Activated naive CD4-positive, alpha-beta T cell treated with anti-CD3 and anti-CD28 coated beads, Interleukin-2, amount 10 ng/mL, durations not matched to agents 7 days and 5 days (primary cell): ENCODE data around the gene FBXO28.

Experiments
- CTCF ChIA-PET: fragments of 350-600 bp; sonication (Branson Sonifier 250); formaldehyde crosslinking; loops from one replicate; lab custom pipeline; 2021; ENCODE audit warnings: antibody characterized with exemption; lab: Charles Lee
- DNase-seq: peaks from one replicate; pipeline ENCODE4 v3.0.0-alpha.2; 2020
- H3K27ac Mint-ChIP-seq: one replicate; pipeline ENCODE4 v1.8.0; 2021; ENCODE audit warnings: mild to moderate bottlenecking, moderate library complexity, mixed read lengths
- H3K27me3 Mint-ChIP-seq: one replicate; pipeline ENCODE4 v1.8.0; 2021; ENCODE audit warnings: mild to moderate bottlenecking, mixed read lengths
- H3K36me3 Mint-ChIP-seq: one replicate; pipeline ENCODE4 v1.8.0; 2021; ENCODE audit warnings: mixed read lengths
- H3K4me1 Mint-ChIP-seq: one replicate; pipeline ENCODE4 v1.8.0; 2021; ENCODE audit warnings: mixed read lengths
- H3K4me3 Mint-ChIP-seq: one replicate; pipeline ENCODE4 v1.8.0; 2021; ENCODE audit warnings: mild to moderate bottlenecking, moderate library complexity, mixed read lengths
- H3K9me3 Mint-ChIP-seq: one replicate; pipeline ENCODE4 v1.8.0; 2021; ENCODE audit warnings: mixed read lengths

Gene FBXO28

GRCh38 chr1:224149709-224150108 is 35.8 kb downstream of the FBXO28 start:
- CTCF ChIA-PET: no interaction called here
- H3K4me1 Mint-ChIP-seq: peaks cover 11% of the 10 kb centered on the region
- no peak overlapping the region for H3K27ac Mint-ChIP-seq
- H3K4me3 Mint-ChIP-seq: no peak overlapping the region
- peaks cover 18% of the 10 kb centered on the region for H3K36me3 Mint-ChIP-seq
- no peaks in the 10 kb centered on the region for H3K9me3 Mint-ChIP-seq
- DNase-seq: no peak
- no peaks in the 10 kb centered on the region for H3K27me3 Mint-ChIP-seq

- no peak overlapping the region for H3K27ac Mint-ChIP-seq
- H3K27me3 Mint-ChIP-seq: no peaks in the 10 kb centered on the region
- no peak for DNase-seq
- peaks cover 11% of the 10 kb centered on the region for H3K4me1 Mint-ChIP-seq
- H3K4me3 Mint-ChIP-seq: no peak overlapping the region
- no peaks in the 10 kb centered on the region for H3K9me3 Mint-ChIP-seq
- CTCF ChIA-PET: no interaction called here
- H3K36me3 Mint-ChIP-seq: peaks cover 18% of the 10 kb centered on the region
Measured at GRCh38 chr1:224151117-224151516, 37.2 kb downstream of the FBXO28 start.

- Mint-ChIP-seq H3K27ac (no peak overlapping the region), H3K4me1 (no peaks in the 10 kb centered on the region), H3K4me3 (no peak overlapping the region), H3K36me3 (peaks cover 35% of the 10 kb centered on the region), H3K9me3 (no peaks in the 10 kb centered on the region), H3K27me3 (no peaks in the 10 kb centered on the region)
- no peak for DNase-seq
- CTCF ChIA-PET: no interaction called here
Measured at GRCh38 chr1:224157316-224157715, 43.4 kb downstream of the FBXO28 start.

- CTCF ChIA-PET: interaction anchor here (1.6 to 1.8 kb wide), 2 partner anchors 9 to 11 kb away, joined by 3 to 7 read pairs; no protein-coding TSS in a partner anchor
- no peak overlapping the region for H3K27ac Mint-ChIP-seq
- H3K9me3 Mint-ChIP-seq: no peaks in the 10 kb centered on the region
- H3K27me3 Mint-ChIP-seq: no peaks in the 10 kb centered on the region
- no peak overlapping the region for H3K4me3 Mint-ChIP-seq
- peaks cover 4% of the 10 kb centered on the region for H3K4me1 Mint-ChIP-seq
- H3K36me3 Mint-ChIP-seq: peaks cover 34% of the 10 kb centered on the region
- DNase-seq: no peak
Measured at GRCh38 chr1:224159541-224159940, 45.6 kb downstream of the FBXO28 start.

GRCh38 chr1:224160171-224160682 is 46.3 kb downstream of the FBXO28 start:
- Mint-ChIP-seq H3K4me3 (no peak overlapping the region), H3K9me3 (no peaks in the 10 kb centered on the region), H3K4me1 (peaks cover 5% of the 10 kb centered on the region), H3K36me3 (peaks cover 34% of the 10 kb centered on the region), H3K27ac (peak overlapping the region; percentile 37), H3K27me3 (no peaks in the 10 kb centered on the region)
- no peak for DNase-seq
- CTCF ChIA-PET: no interaction called here

DNA sequence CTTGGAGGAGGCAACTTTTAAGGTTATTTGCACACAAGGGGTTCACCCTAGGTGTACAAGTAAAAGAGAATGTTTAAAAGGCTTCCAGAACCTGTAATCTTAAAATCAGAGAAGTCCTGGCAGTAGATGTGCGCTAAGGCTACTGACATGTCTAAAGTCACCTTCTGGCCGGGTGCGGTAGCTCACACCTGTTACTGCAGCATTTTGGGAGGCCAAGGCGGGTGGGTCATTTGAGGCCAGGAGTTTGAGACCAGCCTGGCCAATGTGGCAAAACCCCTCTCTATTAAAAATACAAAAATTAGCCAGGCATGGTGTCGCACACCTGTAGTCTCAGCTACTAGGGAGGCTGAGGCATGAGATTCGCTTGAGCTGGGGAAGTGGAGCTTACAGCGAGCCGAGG is 48.9 kb downstream of the FBXO28 start:
- DNase-seq: no peak
- Mint-ChIP-seq H3K9me3 (no peaks in the 10 kb centered on the region), H3K4me1 (peaks cover 14% of the 10 kb centered on the region), H3K27ac (no peak overlapping the region), H3K4me3 (no peak overlapping the region), H3K27me3 (no peaks in the 10 kb centered on the region), H3K36me3 (peaks cover 22% of the 10 kb centered on the region)
- CTCF ChIA-PET: interaction anchor here (0.6 kb wide), 1 partner anchor 18 kb away, joined by 3 read pairs; no protein-coding TSS in a partner anchor

DNA sequence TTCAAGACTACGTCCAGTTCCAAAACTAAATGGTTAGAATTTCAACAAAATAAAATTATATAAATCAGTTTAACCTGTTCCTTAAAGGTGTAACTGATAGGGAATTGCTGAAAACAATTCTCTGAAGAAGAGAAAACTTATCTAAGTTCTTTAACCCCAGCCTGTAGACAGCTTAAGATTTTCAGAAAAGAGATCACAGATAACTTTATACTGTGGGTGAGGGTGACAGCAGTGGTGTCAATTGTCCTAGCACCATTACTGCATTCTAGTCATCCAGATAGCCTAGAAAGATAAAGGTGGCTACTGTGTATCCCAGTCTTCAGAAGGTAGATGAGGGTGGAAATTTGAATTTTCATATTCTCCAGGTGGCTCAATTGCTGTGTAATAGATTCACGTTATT is 49.4 kb downstream of the FBXO28 start:
- H3K4me1 Mint-ChIP-seq: peaks cover 16% of the 10 kb centered on the region
- H3K36me3 Mint-ChIP-seq: peaks cover 17% of the 10 kb centered on the region
- H3K27me3 Mint-ChIP-seq: no peaks in the 10 kb centered on the region
- no peaks in the 10 kb centered on the region for H3K9me3 Mint-ChIP-seq
- H3K4me3 Mint-ChIP-seq: no peak overlapping the region
- H3K27ac Mint-ChIP-seq: no peak overlapping the region
- CTCF ChIA-PET: no interaction called here
- DNase-seq: no peak

GRCh38 chr1:224168859-224169380 is 55.0 kb downstream of the FBXO28 start:
- H3K27ac Mint-ChIP-seq: peak overlapping the region; percentile 80
- CTCF ChIA-PET: interaction anchor here (0.9 to 2.0 kb wide), 5 partner anchors 10 to 165 kb away, joined by 3 to 7 read pairs (median 6); no protein-coding TSS in a partner anchor
- H3K9me3 Mint-ChIP-seq: peaks cover 5% of the 10 kb centered on the region
- DNase-seq: peak; percentile 31
- H3K27me3 Mint-ChIP-seq: peaks cover 11% of the 10 kb centered on the region
- H3K4me1 Mint-ChIP-seq: peaks cover 53% of the 10 kb centered on the region
- H3K4me3 Mint-ChIP-seq: peak overlapping the region; percentile 44
- peaks cover 7% of the 10 kb centered on the region for H3K36me3 Mint-ChIP-seq

- H3K4me3 Mint-ChIP-seq: no peak overlapping the region
- DNase-seq: no peak
- H3K36me3 Mint-ChIP-seq: peaks cover 7% of the 10 kb centered on the region
- peaks cover 18% of the 10 kb centered on the region for H3K27me3 Mint-ChIP-seq
- peak overlapping the region; percentile 80 for H3K27ac Mint-ChIP-seq
- peaks cover 5% of the 10 kb centered on the region for H3K9me3 Mint-ChIP-seq
- H3K4me1 Mint-ChIP-seq: peaks cover 48% of the 10 kb centered on the region
- CTCF ChIA-PET: interaction anchor here (0.8 to 2.0 kb wide), 11 partner anchors 10 to 164 kb away, joined by 3 to 7 read pairs (median 4); partner anchors contain the start of genes DEGS1 and NVL
Measured at GRCh38 chr1:224169718-224170270, 55.9 kb downstream of the FBXO28 start.

GRCh38 chr1:224170343-224170742 is 56.4 kb downstream of the FBXO28 start:
- no peak overlapping the region for H3K4me3 Mint-ChIP-seq
- CTCF ChIA-PET: interaction anchor here (0.8 to 1.8 kb wide), 7 partner anchors 9 to 70 kb away, joined by 3 to 6 read pairs (median 4); partner anchors contain the start of gene DEGS1
- peaks cover 50% of the 10 kb centered on the region for H3K4me1 Mint-ChIP-seq
- peaks cover 7% of the 10 kb centered on the region for H3K36me3 Mint-ChIP-seq
- peaks cover 5% of the 10 kb centered on the region for H3K9me3 Mint-ChIP-seq
- H3K27ac Mint-ChIP-seq: peak overlapping the region; percentile 80
- DNase-seq: no peak
- H3K27me3 Mint-ChIP-seq: peaks cover 20% of the 10 kb centered on the region

- peaks cover 26% of the 10 kb centered on the region for H3K27me3 Mint-ChIP-seq
- DNase-seq: peak; percentile 64
- H3K36me3 Mint-ChIP-seq: peaks cover 7% of the 10 kb centered on the region
- H3K4me1 Mint-ChIP-seq: peaks cover 56% of the 10 kb centered on the region
- peak overlapping the region; percentile 80 for H3K27ac Mint-ChIP-seq
- peaks cover 5% of the 10 kb centered on the region for H3K9me3 Mint-ChIP-seq
- H3K4me3 Mint-ChIP-seq: no peak overlapping the region
- CTCF ChIA-PET: interaction anchor here (0.8 to 1.8 kb wide), 5 partner anchors 8 to 54 kb away, joined by 3 to 6 read pairs (median 4); partner anchors contain the start of gene DEGS1
Measured at GRCh38 chr1:224170748-224171478, 57.0 kb downstream of the FBXO28 start.

DNA sequence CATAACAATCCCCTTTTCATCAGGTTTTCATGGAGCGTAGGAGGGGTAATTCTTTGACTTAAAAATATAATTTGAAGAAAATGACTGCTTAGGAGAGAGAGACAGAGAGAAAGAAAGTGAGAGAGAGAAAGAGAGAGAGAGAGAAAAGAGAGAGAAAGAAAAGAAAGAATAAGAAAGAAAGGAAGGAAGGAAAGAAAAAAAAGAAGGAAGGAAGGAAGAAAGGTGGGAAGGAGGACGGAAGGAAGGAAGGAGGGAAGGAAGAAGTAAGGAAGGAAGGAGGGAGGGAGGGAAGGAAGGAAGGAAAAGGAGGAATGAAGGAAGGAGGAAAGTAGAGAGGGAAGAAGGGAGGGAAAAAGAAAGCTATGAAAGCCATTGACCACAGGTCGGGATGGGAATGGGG is 58.3 kb downstream of the FBXO28 start:
- CTCF ChIA-PET: no interaction called here
- Mint-ChIP-seq H3K27me3 (peaks cover 26% of the 10 kb centered on the region), H3K4me1 (peaks cover 52% of the 10 kb centered on the region), H3K36me3 (peaks cover 7% of the 10 kb centered on the region), H3K4me3 (no peak overlapping the region), H3K27ac (no peak overlapping the region), H3K9me3 (peaks cover 5% of the 10 kb centered on the region)
- DNase-seq: no peak

- Mint-ChIP-seq H3K27ac (no peak overlapping the region), H3K4me3 (no peak overlapping the region), H3K36me3 (peaks cover 7% of the 10 kb centered on the region), H3K9me3 (peaks cover 5% of the 10 kb centered on the region), H3K4me1 (peaks cover 43% of the 10 kb centered on the region), H3K27me3 (peaks cover 30% of the 10 kb centered on the region)
- CTCF ChIA-PET: no interaction called here
- DNase-seq: no peak
Measured at GRCh38 chr1:224173523-224173922, 59.6 kb downstream of the FBXO28 start.

DNA sequence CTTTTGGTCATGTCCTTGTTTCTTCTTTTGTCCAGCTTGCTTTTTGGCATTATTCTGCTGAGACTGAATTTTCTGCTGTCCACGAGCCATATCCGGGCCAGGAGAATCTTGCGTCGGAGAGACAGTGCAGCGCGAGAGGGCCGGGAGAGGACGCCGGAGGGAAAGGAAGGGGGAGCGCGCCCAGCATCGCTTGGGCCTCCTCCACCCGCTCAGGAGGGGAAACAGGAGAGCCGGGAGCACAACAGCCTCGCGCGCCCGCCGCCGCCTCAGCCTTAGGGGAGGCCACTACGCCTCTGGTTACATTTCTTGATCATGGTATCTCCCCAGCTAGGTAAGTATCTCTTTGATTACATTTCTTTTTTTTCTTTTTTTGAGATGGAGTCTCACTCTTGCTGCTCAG is 61.7 kb downstream of the FBXO28 start:
- H3K36me3 Mint-ChIP-seq: peaks cover 4% of the 10 kb centered on the region
- peak overlapping the region; percentile 38 for H3K4me3 Mint-ChIP-seq
- peaks cover 22% of the 10 kb centered on the region for H3K4me1 Mint-ChIP-seq
- H3K27me3 Mint-ChIP-seq: peaks cover 37% of the 10 kb centered on the region
- no peak overlapping the region for H3K27ac Mint-ChIP-seq
- peak; percentile 69 for DNase-seq
- CTCF ChIA-PET: no interaction called here
- peaks cover 5% of the 10 kb centered on the region for H3K9me3 Mint-ChIP-seq
